ENCODE results near the gene ELP2. TPM values are rescaled to one million over a fixed set of nuclear protein-coding genes. Genes with fewer than 3 reads are reported as not detected.

Gene ELP2
- total and polyA plus RNA-seq, 4 donors, result 27.3 to 78.1 (median 50.9) TPM

- TF ChIP-seq RXRA (IDR thresholded peaks at IDR 0.05), result no peak
- TF ChIP-seq YY1 (IDR thresholded peaks at IDR 0.05), result no peak
Measured at GRCh38 chr18:36177913-36178312, 48.2 kb downstream of the ELP2 start (continued).

GRCh38 chr18:36179562-36180355 is 50.1 kb downstream of the ELP2 start:
- H3K27ac ChIP-seq (ENCODE audit: low read depth in 1 of 2, low read length in 2 of 2), result peak overlapping the region; percentile 25 to 28
- 52% methylated on average over 7 of the region's 7 CpGs for WGBS

More at GRCh38 chr18:36179562-36180355, 50.1 kb downstream of the ELP2 start:
- Histone ChIP-seq H3K27me3 (ENCODE audit: control insufficient read depth in 4 of 4, insufficient read depth in 4 of 4, low read length in 3 of 4) (no peaks in the 10 kb centered on the region), H3K9ac (ENCODE audit: low read depth in 1 of 2, low read length in 2 of 2) (no peak overlapping the region), H3K4me1 (ENCODE audit: control insufficient read depth in 4 of 4, insufficient read depth in 4 of 4, low read length in 3 of 4) (peaks cover 2 to 31% (median 13%) of the 10 kb centered on the region in 4 donors), H3K9me3 (ENCODE audit: control insufficient read depth in 4 of 4, low read length in 3 of 4) (no peaks in the 10 kb centered on the region), H3K4me3 (ENCODE audit: low read depth in 1 of 3, low read length in 3 of 3) (no peak overlapping the region), H3K36me3 (ENCODE audit: control insufficient read depth in 4 of 4, insufficient read depth in 3 of 4, low read depth in 1 of 4, low read length in 3 of 4) (peaks cover 2 to 4% (median 3%) of the 10 kb centered on the region in 4 donors)
- TF ChIP-seq YY1 (IDR thresholded peaks at IDR 0.05), result no peak
- TF ChIP-seq NR2F2 (IDR thresholded peaks at IDR 0.05), result peak; percentile 63
- TF ChIP-seq SP1 (IDR thresholded peaks at IDR 0.05), result peak; percentile 5
- TF ChIP-seq CTCF (IDR thresholded peaks at IDR 0.05; ENCODE audit: low read depth, low read length, missing input control), result no peak
- no peak for TF ChIP-seq TAF1 (conservative IDR thresholded peaks at IDR 0.05)
- TF ChIP-seq RAD21 (IDR thresholded peaks at IDR 0.05), result no peak
- TF ChIP-seq EGR1 (IDR thresholded peaks at IDR 0.05; ENCODE audit: low read depth in 2 of 2), result no peak
- TF ChIP-seq HNF4G (IDR thresholded peaks at IDR 0.05), result no peak
- TF ChIP-seq RXRA (IDR thresholded peaks at IDR 0.05), result peak; percentile 6 to 21
- TF ChIP-seq MAX (IDR thresholded peaks at IDR 0.05), result no peak
- no peak for TF ChIP-seq REST (IDR thresholded peaks at IDR 0.05)
- no peak for TF ChIP-seq JUND (IDR thresholded peaks at IDR 0.05)
- no peak for DNase-seq (ENCODE audit: low spot score)

All from liver (tissue), 9 donors.